ENCODE measurements around the gene RNF11. TPM values are rescaled to one million over a fixed set of nuclear protein-coding genes. Genes with fewer than 3 reads are reported as not detected.
"Not testable (repeated sequence)": the region's sequence is repeated elsewhere in the genome, so short reads cannot be mapped to it uniquely, and the experiment has no call there.

The RNF11 gene
- total RNA-seq, 1 donor from 2014 or later = 53.8 TPM

GRCh38 chr1:51224255-51224654, 11.8 kb upstream of the RNF11 start:
- H3K27ac ChIP-seq (ENCODE audit: low read depth, low read length) = no peak overlapping the region
- H3K9ac ChIP-seq (ENCODE audit: low read depth in 1 of 3, low read length in 3 of 3) = no peak overlapping the region
- H3K4me3 ChIP-seq (ENCODE audit: low read length in 3 of 3) = no peak overlapping the region
- no peaks in the 10 kb centered on the region for H3K9me3 ChIP-seq (ENCODE audit: control insufficient read depth in 3 of 3, low read length in 3 of 3)
- H3K36me3 ChIP-seq (ENCODE audit: control insufficient read depth in 3 of 3, insufficient read depth in 3 of 3, low read length in 3 of 3) = no peaks in the 10 kb centered on the region
- no peaks in the 10 kb centered on the region for H3K4me1 ChIP-seq (ENCODE audit: control insufficient read depth in 3 of 3, insufficient read depth in 3 of 3, low read length in 3 of 3)
- H3K27me3 ChIP-seq (ENCODE audit: control insufficient read depth in 3 of 3, insufficient read depth in 3 of 3, low read length in 3 of 3) = no peaks in the 10 kb centered on the region

DNA sequence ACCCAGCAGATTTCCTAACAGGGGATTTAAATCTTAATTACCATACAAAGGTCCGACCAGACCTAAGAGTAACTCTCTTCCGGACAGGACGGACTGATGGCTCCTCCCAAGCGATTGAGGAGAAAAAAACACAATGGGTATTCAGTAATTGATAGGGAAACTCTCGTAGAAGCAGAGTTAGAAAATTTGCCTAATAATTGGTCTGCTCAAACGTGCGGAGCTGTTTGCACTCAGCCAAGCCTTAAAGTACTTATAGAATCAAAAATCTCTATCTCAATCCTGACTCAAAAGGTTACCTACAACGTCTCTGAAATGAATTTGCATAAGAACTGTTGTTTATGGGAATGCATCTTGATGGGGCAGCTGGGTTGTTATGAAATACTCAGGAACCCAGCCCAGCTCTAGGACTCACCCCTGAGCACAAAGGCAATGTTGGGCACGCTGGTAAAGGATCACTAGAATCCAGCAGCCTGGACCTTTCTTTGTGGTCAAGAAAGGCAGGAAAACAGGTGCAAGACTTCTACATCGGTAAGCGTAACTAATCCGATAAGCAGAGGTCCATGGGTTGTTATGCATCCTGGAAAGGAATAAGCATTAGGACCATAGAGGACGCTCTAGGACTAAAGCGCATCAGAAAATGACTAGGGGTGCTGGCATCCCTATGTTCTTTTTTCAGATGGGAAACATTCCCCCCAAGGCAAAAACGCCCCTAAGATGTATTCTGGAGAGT, 8.7 kb upstream of the RNF11 start:
- H3K36me3 ChIP-seq (ENCODE audit: control insufficient read depth in 3 of 3, insufficient read depth in 3 of 3, low read length in 3 of 3); H3K4me3 ChIP-seq (ENCODE audit: low read length in 3 of 3); H3K27me3 ChIP-seq (ENCODE audit: control insufficient read depth in 3 of 3, insufficient read depth in 3 of 3, low read length in 3 of 3); H3K27ac ChIP-seq (ENCODE audit: low read depth, low read length); H3K4me1 ChIP-seq (ENCODE audit: control insufficient read depth in 3 of 3, insufficient read depth in 3 of 3, low read length in 3 of 3); H3K9ac ChIP-seq (ENCODE audit: low read depth in 1 of 3, low read length in 3 of 3); H3K9me3 ChIP-seq (ENCODE audit: control insufficient read depth in 3 of 3, low read length in 3 of 3): not testable (repeated sequence)

GRCh38 chr1:51228471-51228870, 7.6 kb upstream of the RNF11 start:
- not testable (repeated sequence) for H3K9me3 ChIP-seq (ENCODE audit: control insufficient read depth in 3 of 3, low read length in 3 of 3); H3K4me1 ChIP-seq (ENCODE audit: control insufficient read depth in 3 of 3, insufficient read depth in 3 of 3, low read length in 3 of 3); H3K4me3 ChIP-seq (ENCODE audit: low read length in 3 of 3); H3K27ac ChIP-seq (ENCODE audit: low read depth, low read length); H3K27me3 ChIP-seq (ENCODE audit: control insufficient read depth in 3 of 3, insufficient read depth in 3 of 3, low read length in 3 of 3); H3K36me3 ChIP-seq (ENCODE audit: control insufficient read depth in 3 of 3, insufficient read depth in 3 of 3, low read length in 3 of 3); H3K9ac ChIP-seq (ENCODE audit: low read depth in 1 of 3, low read length in 3 of 3)

GRCh38 chr1:51230501-51231078, 5.5 kb upstream of the RNF11 start:
- H3K4me1 ChIP-seq (ENCODE audit: control insufficient read depth in 3 of 3, insufficient read depth in 3 of 3, low read length in 3 of 3) = peaks cover 7 to 9% (median 8%) of the 10 kb centered on the region in 3 donors
- H3K9ac ChIP-seq (ENCODE audit: low read depth in 1 of 3, low read length in 3 of 3) = no peak overlapping the region
- H3K36me3 ChIP-seq (ENCODE audit: control insufficient read depth in 3 of 3, insufficient read depth in 3 of 3, low read length in 3 of 3) = no peaks in the 10 kb centered on the region
- no peak overlapping the region for H3K4me3 ChIP-seq (ENCODE audit: low read length in 3 of 3)
- H3K27me3 ChIP-seq (ENCODE audit: control insufficient read depth in 3 of 3, insufficient read depth in 3 of 3, low read length in 3 of 3) = no peaks in the 10 kb centered on the region
- no peaks in the 10 kb centered on the region for H3K9me3 ChIP-seq (ENCODE audit: control insufficient read depth in 3 of 3, low read length in 3 of 3)
- H3K27ac ChIP-seq (ENCODE audit: low read depth, low read length) = no peak overlapping the region

DNA sequence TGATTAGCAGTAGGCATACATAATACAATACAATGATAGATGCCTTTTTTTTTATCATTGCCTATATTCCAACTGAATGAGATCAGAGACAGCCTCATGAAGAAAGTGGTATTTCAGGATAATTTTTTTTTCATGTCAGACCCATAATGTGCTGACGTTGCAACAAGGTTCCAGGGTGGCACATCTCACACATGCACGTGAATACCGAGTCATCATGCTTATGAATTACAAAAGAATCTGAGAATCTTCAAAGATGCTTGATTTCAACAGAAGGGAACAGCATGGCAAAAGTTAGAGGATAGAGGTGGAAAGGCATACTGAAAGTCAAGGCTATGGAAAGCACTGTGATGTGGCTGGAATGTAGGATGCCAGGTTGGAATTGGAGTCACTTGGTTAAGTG, 5.0 kb upstream of the RNF11 start:
- no peak overlapping the region for H3K4me3 ChIP-seq (ENCODE audit: low read length in 3 of 3)
- H3K27ac ChIP-seq (ENCODE audit: low read depth, low read length) = no peak overlapping the region
- H3K9me3 ChIP-seq (ENCODE audit: control insufficient read depth in 3 of 3, low read length in 3 of 3) = no peaks in the 10 kb centered on the region
- peaks cover 8 to 11% (median 9%) of the 10 kb centered on the region in 3 donors for H3K4me1 ChIP-seq (ENCODE audit: control insufficient read depth in 3 of 3, insufficient read depth in 3 of 3, low read length in 3 of 3)
- no peak overlapping the region for H3K9ac ChIP-seq (ENCODE audit: low read depth in 1 of 3, low read length in 3 of 3)
- no peaks in the 10 kb centered on the region for H3K36me3 ChIP-seq (ENCODE audit: control insufficient read depth in 3 of 3, insufficient read depth in 3 of 3, low read length in 3 of 3)
- H3K27me3 ChIP-seq (ENCODE audit: control insufficient read depth in 3 of 3, insufficient read depth in 3 of 3, low read length in 3 of 3) = no peaks in the 10 kb centered on the region

DNA sequence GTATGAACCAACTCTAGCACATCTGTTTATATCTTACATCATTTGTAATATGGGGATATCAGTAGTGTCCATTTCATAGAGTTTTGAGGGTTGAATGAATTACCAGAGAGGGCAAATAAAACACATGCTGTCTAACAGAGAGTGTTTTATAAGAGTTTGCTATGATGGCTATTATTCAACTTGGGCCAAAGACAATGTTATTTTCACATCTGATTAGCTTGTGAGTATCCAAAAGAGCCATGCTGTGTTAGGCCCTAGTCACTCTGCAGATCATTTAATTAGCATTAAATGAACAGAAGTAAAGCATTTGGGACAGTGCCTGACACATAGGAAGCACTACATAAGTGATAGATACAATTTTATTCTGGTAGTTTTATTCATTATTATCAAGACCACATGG, 4.2 kb upstream of the RNF11 start:
- H3K27ac ChIP-seq (ENCODE audit: low read depth, low read length) = no peak overlapping the region
- H3K4me1 ChIP-seq (ENCODE audit: control insufficient read depth in 3 of 3, insufficient read depth in 3 of 3, low read length in 3 of 3) = peaks cover 8 to 11% (median 9%) of the 10 kb centered on the region in 3 donors
- no peaks in the 10 kb centered on the region for H3K9me3 ChIP-seq (ENCODE audit: control insufficient read depth in 3 of 3, low read length in 3 of 3)
- H3K9ac ChIP-seq (ENCODE audit: low read depth in 1 of 3, low read length in 3 of 3) = no peak overlapping the region
- no peak overlapping the region for H3K4me3 ChIP-seq (ENCODE audit: low read length in 3 of 3)
- H3K36me3 ChIP-seq (ENCODE audit: control insufficient read depth in 3 of 3, insufficient read depth in 3 of 3, low read length in 3 of 3) = peaks cover 0 to 4% (median 0%) of the 10 kb centered on the region in 3 donors
- no peaks in the 10 kb centered on the region for H3K27me3 ChIP-seq (ENCODE audit: control insufficient read depth in 3 of 3, insufficient read depth in 3 of 3, low read length in 3 of 3)

DNA sequence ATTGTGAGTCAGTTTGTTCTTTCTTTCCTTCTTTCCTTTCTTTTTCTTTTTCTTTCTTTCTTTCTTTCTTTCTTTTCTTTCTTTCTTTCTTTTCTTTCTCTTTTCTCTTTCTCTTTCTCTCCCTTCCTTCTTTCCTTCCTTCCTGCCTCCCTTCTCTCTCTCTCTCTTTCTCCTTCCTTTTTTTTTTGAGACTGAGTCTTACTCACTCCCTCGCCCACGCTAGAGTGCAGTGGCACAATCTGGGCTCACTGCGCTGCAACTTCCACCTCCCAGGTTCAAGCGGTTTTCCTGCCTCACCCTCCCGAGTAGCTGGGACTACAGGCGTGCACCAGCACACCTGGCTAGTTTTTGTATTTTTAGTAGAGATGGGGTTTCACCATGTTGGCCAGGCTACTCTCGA, 1.8 kb upstream of the RNF11 start:
- H3K27ac ChIP-seq (ENCODE audit: low read depth, low read length); H3K27me3 ChIP-seq (ENCODE audit: control insufficient read depth in 3 of 3, insufficient read depth in 3 of 3, low read length in 3 of 3); H3K9ac ChIP-seq (ENCODE audit: low read depth in 1 of 3, low read length in 3 of 3); H3K4me3 ChIP-seq (ENCODE audit: low read length in 3 of 3); H3K9me3 ChIP-seq (ENCODE audit: control insufficient read depth in 3 of 3, low read length in 3 of 3); H3K36me3 ChIP-seq (ENCODE audit: control insufficient read depth in 3 of 3, insufficient read depth in 3 of 3, low read length in 3 of 3): not testable (repeated sequence)
- peaks cover 17 to 21% (median 20%) of the 10 kb centered on the region in 3 donors for H3K4me1 ChIP-seq (ENCODE audit: control insufficient read depth in 3 of 3, insufficient read depth in 3 of 3, low read length in 3 of 3)

- no peaks in the 10 kb centered on the region for H3K27me3 ChIP-seq (ENCODE audit: control insufficient read depth in 3 of 3, insufficient read depth in 3 of 3, low read length in 3 of 3)
- H3K36me3 ChIP-seq (ENCODE audit: control insufficient read depth in 3 of 3, insufficient read depth in 3 of 3, low read length in 3 of 3) = peaks cover 0 to 4% (median 0%) of the 10 kb centered on the region in 3 donors
- H3K4me3 ChIP-seq (ENCODE audit: low read length in 3 of 3) = peak overlapping the region in 1 of 3 donors; percentile 96
- no peaks in the 10 kb centered on the region for H3K9me3 ChIP-seq (ENCODE audit: control insufficient read depth in 3 of 3, low read length in 3 of 3)
- peak overlapping the region in 2 of 3 donors; percentile 98 to 99 for H3K9ac ChIP-seq (ENCODE audit: low read depth in 1 of 3, low read length in 3 of 3)
- peaks cover 17 to 25% (median 25%) of the 10 kb centered on the region in 3 donors for H3K4me1 ChIP-seq (ENCODE audit: control insufficient read depth in 3 of 3, insufficient read depth in 3 of 3, low read length in 3 of 3)
- H3K27ac ChIP-seq (ENCODE audit: low read depth, low read length) = peak overlapping the region; percentile 95
Measured at GRCh38 chr1:51234721-51235425, 1.2 kb upstream of the RNF11 start.

DNA sequence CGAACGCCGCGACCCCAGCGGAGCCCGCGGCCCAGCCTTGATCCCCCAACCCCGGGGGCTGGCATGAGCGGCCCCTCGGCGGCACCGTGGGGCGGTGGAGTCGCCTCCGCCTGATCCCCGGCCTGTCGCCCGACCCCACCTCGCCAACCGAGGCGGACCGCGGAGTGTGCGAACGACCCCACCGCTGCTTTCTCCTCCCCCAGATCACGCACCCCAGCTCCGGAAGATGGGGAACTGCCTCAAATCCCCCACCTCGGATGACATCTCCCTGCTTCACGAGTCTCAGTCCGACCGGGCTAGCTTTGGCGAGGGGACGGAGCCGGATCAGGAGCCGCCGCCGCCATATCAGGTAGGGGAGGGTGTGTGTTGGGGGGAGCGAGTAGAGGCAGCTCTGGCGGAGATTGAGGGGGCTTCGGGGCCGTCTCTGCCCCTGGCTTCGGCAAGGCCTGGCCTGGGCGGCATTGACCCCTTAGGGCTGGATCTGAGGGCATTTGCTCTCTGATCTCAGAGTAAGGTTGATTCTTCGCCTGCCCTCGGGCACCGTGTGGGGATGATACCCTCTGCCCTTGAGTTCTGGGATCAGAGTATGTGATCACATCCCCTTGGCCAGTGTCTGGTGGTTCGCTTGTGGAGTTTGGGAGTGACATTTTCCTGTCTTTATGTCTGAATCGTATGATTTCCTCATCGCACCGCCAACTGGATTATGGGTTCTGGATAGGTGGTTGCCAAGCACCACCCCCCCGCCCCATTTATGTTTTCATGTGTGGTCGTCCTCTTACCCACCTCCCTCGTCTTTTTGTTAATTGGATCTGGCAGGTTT, 668 bp downstream of the RNF11 start:
- peak overlapping the region; percentile 95 for H3K27ac ChIP-seq (ENCODE audit: low read depth, low read length)
- peaks cover 33 to 42% (median 37%) of the 10 kb centered on the region in 3 donors for H3K4me1 ChIP-seq (ENCODE audit: control insufficient read depth in 3 of 3, insufficient read depth in 3 of 3, low read length in 3 of 3)
- peak overlapping the region; percentile 97 to 99 (median 98) for H3K9ac ChIP-seq (ENCODE audit: low read depth in 1 of 3, low read length in 3 of 3)
- H3K9me3 ChIP-seq (ENCODE audit: control insufficient read depth in 3 of 3, low read length in 3 of 3) = no peaks in the 10 kb centered on the region
- H3K27me3 ChIP-seq (ENCODE audit: control insufficient read depth in 3 of 3, insufficient read depth in 3 of 3, low read length in 3 of 3) = no peaks in the 10 kb centered on the region
- peaks cover 0 to 4% (median 0%) of the 10 kb centered on the region in 3 donors for H3K36me3 ChIP-seq (ENCODE audit: control insufficient read depth in 3 of 3, insufficient read depth in 3 of 3, low read length in 3 of 3)
- H3K4me3 ChIP-seq (ENCODE audit: low read length in 3 of 3) = peak overlapping the region; percentile 81 to 99 (median 96)
